HG03097 (cell line): ENCODE results near the gene TRANK1.

Experiments used
- ATAC-seq: cut with Tn5 transposase; IDR thresholded peaks from one replicate; pipeline ENCODE4 v1.9.1; 2021; ENCODE audit not compliant: unreplicated experiment, low FRiP score

Gene TRANK1

GRCh38 chr3:36813305-36813704, 131.5 kb downstream of the TRANK1 start:
- ATAC-seq = no peak

GRCh38 chr3:36812240-36812639, 132.6 kb downstream of the TRANK1 start:
- no peak for ATAC-seq

GRCh38 chr3:36811768-36812167, 133.1 kb downstream of the TRANK1 start:
- no peak for ATAC-seq

DNA sequence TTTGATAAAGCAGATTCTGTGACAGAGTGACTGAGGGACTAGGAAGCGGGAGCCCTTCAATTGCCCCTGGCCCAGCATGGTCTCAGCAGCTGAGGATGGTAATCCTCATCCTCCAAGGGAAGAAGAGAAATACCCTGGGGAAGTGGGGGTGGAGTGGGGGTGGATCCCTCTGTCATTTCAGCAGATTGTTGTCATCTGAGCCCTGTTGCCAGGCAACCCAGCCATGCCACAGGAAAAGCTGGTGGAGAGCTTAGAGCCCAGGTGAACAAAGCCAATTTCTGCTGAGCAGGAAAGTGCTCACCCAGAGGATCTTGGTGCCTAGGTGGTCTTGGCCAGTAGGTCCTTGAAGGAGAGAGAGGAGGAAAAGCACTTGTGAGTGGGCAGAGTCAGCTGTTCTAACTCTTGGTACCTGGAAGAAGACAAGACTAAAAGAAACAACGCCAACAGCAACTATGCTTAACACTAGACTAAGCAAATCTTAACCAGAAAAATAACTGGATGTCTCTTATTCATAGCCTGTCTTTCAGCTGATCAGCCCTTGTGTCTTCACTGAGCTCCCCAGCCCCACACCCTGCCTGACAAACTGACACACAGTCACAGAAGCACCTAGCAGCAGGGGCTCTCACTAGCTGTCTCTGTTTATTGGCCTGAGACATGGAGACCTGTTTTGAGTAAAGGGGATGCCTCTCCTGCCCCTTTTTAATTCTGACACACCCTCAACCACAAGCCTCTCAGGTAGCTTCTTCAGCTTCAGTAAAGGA, 140.4 kb downstream of the TRANK1 start:
- no peak for ATAC-seq

DNA sequence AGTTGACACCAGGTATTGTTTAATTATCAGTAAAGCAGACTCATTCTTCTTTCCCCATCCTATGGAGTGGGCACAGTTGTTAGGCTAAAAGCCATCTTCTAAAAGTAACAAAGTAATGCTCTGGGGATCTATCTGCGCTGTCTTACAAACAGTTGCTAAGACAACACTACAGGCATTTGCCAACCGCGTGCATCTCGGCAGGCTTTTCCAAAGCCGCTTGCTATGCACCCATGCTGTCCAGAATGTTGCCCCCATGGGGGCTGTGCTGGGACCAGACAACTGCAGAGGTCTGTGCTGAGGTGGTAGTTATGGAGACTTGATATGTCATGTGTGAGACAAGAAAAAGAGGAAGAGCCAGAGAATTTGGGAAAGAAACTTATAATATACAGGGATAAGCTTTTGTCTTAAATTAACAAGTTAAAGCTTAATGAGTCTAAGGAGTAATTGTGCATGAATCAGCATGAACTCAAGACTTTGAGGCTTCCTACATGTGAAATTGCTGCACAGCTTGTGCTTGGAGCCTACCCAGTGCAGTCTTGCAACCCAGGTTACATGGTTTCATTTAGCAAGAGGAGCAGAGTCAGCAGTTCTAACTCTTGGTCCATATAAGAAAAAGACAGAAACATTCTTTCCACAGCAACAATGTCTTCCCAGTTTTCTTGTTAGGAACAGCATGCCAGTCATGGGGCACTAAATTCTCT, 141.6 kb downstream of the TRANK1 start:
- ATAC-seq = no peak

DNA sequence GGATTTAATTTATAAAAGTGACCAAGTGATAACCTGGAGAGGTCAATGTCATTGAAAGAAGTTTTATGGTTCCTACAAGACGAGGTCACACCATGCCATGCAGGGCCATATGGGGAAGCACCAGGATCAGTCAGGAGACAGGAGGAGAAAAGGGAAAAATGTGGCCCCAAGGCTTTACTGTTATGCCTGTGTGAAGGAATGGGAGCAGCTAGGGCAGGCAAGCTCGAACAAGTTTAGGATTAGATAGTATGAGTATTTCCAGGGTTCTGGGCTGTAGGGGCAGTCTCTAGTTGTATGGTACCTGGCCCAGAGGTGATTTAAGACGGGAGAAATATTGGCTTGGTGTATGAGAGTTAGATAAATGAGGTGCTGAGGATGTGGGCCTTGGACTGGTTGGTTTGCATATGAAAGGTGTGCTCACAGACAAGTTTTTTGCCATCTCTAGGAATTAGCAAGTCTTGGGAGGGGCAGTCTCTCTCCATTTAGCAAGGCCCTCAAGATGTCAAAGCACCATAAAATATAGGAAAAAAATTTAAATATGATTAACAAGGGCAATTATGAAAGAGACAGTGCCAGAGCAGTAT, 144.2 kb downstream of the TRANK1 start:
- ATAC-seq = no peak

DNA sequence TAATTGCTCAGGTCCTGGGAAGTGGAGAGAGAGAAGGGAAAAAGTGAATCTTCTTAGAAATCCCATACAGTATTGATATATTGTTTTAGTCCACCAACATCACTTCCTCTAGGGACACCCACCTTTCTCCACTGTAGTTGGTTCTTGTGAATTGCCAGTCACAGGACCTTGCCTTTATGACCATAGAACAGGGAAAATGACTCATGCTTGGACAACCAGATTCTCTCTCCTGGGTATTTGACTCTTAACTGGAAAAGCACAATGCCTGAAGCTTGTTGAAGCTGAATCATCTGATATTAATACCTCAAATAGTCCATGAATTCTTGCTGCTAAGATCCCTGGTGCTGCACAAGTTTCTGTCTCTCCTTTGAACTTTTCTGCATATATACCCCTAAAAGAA, 148.0 kb downstream of the TRANK1 start:
- no peak for ATAC-seq

DNA sequence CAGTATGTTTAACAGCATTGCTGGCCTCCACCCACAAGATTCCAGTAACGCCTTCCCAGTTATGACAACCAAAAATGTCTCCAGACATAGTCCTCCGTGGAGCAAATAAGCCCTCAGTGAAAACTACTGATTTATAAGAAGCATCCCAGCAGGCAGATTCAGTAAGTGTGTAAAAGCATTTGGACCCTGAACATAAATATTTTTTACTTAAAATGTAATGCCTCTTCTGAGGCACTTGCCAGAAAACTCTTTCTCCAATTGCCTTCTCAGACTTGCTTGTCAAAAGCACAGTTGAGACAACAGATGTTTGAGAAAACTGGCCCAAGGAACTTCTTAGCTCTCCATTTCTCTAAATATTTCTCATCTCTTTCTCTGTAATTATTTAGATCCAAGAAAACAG, 148.7 kb downstream of the TRANK1 start:
- no peak for ATAC-seq

- no peak for ATAC-seq
Measured at GRCh38 chr3:36795622-36796021, 149.2 kb downstream of the TRANK1 start.

GRCh38 chr3:36792342-36792741, 152.5 kb downstream of the TRANK1 start:
- ATAC-seq = no peak

DNA sequence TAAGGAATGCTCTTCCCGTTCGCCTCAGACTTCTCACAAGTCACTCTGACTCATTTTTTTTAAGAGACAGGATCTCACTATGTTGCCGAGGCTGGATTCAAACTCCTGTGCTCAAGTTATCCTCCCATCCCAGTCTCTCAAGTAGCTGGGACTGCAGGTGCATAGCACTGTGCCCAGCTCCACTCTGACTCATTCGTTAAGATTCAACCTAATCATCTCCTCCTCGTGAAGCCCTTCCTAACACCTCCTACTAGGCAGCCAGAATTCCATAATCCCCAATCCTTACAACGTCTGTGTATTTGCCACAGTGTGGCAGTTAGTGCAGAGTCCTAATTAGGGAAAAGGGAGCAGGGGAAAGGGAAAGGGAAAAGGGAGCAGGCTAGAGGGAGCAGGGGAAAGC, 154.1 kb downstream of the TRANK1 start:
- no peak for ATAC-seq

DNA sequence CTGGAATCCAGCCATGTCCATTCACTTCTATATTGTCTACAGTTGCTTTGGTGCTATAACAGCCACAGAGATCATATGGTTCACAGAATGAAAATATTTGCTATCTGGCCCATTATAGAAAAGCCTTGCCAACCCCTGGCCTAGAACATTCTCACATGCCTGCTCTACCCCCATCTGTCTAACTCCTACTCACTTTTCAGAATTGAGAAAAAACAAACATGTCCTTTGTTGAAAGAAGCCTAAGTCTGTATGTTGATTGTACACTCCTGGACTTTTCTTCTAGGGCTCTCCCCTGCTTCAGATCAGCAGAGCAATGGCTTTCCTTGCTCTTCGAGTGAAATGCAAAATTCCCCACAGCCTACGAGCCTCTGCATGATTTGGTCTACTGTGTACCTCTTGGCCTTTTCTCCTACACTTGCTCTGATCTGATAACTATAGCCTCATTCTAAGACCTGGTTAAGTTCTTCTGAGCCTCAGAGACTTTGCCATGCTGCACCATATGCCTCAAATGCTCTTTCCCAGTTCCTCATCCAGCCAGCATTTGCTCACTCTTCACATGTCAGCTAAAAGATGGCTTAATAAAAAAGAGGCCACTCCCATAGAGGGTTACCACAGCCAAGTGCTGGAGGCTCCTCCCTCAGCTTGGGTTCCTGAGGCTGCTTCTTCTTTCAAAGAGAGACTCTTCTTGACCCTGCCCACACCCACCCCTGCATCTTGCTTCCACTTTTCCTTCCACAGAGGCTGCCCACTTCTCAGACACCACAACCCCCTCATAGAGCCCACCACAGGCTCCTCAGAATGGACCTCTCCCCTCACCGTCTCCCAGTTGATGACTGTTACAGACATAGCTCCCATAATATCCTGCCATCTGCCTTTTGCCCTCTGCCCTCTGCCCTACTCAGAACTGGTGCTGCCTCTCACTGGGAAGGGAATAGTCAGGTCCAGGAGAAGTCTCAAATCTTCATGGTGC, 157.6 kb downstream of the TRANK1 start:
- no peak for ATAC-seq

DNA sequence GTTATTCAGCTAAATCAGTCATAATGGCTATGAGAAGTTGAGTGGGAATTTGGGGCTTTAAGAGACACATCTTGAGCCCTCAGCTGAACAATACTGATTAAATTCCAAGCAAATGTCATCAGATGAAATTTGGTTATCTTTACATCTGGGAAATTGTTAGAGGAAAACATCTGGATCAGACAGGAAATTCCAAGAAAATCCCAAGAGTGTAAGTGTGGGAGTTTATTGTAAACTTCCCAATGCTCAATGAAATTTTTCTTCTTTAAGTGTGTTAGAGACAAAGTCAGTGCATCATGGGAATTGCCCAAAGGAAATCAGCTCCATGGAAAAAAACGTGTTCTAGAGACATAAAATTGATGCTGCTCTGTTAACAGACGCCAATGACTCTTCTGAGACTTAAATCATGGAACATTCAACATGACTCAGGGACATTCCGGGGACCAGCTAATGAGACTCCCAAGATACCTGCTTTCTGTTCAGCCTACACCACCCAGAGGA, 160.7 kb downstream of the TRANK1 start:
- no peak for ATAC-seq

DNA sequence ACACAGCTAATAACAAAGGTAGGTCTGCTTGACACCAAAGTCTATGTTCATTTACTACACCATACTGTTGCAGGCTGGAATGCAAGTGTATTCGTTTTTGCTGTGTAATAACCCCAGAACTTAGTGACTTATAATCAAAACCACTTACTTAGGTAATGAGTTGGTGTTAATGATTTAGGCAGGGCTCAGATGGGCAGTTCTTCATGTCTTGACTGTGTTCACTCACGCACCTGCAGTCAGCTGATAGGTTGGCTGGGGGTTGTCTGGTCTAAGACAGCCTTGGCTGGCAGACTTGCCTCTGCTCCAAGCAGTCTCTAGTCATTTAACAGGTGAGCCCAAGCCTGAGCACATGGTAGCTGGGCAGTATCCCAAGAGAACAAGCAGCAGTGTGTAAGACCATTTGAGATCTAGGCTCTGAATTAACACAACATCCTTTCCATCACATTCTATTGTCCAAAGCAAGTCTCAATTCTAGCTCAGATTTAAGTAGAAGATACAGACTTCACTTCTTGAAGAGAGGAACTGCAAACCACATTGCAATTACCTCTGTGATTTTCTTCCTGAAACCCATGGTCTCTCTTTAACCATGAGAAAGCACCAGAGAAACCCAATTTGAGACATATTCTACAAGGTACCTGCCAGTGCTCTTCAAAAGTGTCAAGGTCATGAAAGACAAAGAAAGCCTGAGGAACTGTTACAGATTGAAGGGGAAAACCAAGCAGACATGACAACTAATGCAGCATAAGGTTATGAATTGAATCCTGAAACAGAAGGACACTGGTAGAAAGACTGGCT, 167.2 kb downstream of the TRANK1 start:
- no peak for ATAC-seq
